HG03520 (cell line): ENCODE measurements around the gene DMBX1.

Experiments used
- ATAC-seq: cut with Tn5 transposase; IDR thresholded peaks from one replicate; pipeline ENCODE4 v1.9.1; 2021; ENCODE audit warnings: mild to moderate bottlenecking, moderate library complexity; ENCODE audit not compliant: unreplicated experiment

DMBX1 gene

GRCh38 chr1:46497020-46497419 is 7.4 kb downstream of the DMBX1 start:
- ATAC-seq, result no peak

- ATAC-seq, result no peak
Measured at GRCh38 chr1:46497665-46498064, 8.0 kb downstream of the DMBX1 start.

GRCh38 chr1:46501528-46501927 is 11.9 kb downstream of the DMBX1 start:
- no peak for ATAC-seq

DNA sequence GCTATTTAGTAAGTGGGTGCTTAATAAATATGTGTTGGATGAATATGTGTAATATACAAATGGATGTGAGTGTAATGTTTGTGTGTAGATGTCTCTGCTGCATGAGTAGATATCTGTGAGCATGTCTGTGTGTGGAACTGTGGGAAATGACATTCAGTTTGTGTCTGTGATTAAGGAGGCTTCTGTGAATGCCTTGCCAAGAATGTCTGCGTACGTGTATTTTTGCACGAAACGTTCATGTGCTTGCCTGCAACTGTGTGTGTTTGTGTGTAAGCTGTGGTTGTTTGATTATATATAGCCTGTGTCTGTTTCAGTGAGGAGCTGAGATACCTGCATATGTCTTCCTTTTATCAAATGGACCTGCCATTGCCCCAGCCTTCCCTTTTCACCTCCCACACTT is 13.8 kb downstream of the DMBX1 start:
- ATAC-seq, result no peak

DNA sequence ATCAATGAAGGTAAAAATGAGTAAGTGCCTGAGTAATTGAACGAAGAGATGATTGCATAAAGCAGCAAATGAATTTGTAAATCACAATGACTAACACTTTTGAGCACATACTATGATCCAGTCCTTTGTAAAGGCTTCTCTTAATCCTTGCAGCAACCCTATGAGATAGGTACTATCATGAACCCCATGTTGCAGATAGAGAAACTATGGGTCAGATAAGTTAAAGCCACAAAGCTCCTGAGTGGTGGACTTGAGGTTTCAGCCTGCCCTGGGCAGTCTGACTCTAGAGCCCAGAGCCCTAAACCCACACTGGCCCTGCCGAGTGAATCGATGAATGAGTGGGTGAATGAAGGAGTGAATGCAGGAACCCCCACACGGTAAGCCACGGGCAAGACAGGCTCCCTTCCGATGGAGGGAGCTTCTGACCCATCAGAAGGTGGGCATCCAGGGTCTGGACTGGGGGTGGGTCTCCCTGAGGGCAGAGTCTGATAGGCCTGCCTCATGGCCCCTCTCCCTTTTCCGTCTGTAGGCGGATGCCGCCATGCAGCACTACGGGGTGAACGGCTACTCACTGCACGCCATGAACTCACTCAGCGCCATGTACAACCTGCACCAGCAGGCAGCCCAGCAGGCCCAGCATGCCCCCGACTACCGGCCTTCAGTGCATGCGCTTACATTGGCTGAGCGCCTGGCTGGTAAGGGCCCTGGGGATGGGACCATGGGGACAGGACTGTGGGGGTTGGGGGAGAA is 17.0 kb downstream of the DMBX1 start:
- no peak for ATAC-seq

DNA sequence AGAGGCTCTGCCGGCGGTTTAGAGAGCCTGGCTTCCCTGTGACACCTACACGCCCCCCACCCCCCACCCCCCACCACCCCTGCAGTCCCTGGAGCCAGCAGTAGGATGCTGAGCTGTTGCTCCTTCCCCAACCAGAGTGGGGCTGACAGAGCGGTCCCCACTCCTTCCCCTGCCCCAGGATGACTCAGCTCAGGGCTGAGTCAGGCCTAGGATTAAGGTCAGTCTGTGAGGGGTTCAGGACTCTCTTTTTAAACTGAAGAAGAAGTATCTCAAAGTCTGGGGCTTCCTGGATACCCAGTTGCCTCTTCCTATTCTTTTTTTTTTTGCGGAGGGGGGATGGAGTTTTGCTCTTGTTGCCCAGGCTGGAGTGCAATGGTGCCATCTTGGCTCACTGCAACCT is 19.1 kb downstream of the DMBX1 start:
- ATAC-seq, result no peak

DNA sequence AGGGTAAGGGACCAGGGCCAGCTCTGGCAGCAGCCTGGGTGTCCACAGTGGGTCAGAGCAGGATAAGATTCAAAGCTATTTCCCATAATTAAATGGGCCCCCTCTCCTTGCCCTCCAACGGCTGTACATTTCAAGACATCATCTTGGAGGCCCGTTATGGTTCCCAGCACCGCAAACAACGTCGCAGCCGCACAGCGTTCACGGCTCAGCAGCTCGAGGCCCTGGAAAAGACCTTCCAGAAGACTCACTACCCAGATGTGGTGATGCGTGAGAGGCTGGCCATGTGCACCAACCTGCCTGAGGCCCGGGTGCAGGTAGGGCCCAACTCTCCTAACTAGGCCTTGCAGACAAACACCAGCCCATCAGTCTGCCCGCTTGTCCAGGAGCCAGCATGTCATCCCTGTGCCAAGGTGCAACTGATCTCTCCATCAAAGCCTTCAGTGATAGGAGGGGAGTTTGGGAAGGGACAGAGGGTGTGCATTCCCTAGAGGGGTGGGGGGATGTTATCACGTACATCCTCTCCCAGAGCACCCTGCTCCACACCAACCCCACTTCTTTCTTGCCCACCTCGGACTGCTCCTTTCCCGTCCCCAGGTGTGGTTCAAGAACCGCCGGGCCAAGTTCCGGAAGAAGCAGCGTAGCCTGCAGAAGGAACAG is 20.8 kb downstream of the DMBX1 start:
- ATAC-seq, result no peak

GRCh38 chr1:46510998-46511365 is 21.3 kb downstream of the DMBX1 start:
- no peak for ATAC-seq

DNA sequence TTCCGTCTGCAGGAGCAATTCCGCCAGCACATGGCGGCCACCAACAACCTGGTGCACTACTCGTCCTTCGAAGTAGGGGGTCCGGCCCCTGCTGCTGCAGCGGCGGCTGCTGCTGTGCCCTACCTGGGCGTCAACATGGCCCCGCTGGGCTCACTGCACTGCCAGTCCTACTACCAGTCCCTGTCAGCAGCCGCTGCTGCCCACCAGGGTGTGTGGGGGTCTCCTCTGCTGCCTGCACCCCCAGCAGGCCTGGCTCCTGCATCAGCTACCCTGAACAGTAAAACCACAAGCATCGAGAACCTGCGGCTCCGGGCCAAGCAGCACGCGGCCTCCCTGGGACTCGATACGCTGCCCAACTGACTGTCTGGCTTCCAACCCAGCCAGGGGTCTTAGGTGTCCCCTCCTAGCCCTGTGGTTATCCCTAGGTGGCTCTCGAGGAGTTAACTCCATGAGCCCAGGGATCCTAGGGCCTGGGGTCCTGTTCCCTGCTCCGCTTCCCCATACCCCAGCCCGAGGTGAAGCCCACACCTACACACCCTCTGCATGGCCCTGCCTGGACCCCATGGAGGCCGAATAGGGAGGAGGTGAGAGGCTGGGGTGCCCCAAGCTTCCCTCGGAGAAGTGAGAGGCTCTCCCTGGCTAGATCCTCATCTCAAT is 22.6 kb downstream of the DMBX1 start:
- no peak for ATAC-seq

DNA sequence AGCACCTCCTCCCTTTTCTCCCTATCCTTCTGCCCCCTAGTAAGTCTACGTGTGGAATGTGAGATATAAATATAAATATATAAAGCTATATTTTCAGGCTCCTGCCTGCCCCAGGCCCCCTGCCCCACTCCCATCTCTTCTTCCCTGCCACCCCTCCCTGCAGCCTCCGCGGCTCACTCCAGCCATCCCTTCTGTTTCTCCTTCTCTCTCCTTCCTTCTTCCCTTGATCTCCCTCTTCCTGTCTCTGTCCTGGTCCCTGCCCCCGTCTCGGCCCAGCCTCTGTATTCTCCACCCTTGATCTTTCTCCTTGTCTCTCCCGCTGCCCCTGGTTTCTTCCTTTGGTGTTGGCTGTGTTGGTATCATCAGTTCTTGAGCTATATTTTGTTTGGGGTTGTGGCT is 23.2 kb downstream of the DMBX1 start:
- no peak for ATAC-seq

GRCh38 chr1:46513536-46513935 is 23.9 kb downstream of the DMBX1 start:
- no peak for ATAC-seq

GRCh38 chr1:46515576-46515975 is 25.9 kb downstream of the DMBX1 start:
- ATAC-seq, result no peak

- no peak for ATAC-seq
Measured at GRCh38 chr1:46516200-46516950, 26.7 kb downstream of the DMBX1 start.

GRCh38 chr1:46517010-46517600 is 27.5 kb downstream of the DMBX1 start:
- no peak for ATAC-seq

- ATAC-seq, result no peak
Measured at GRCh38 chr1:46517932-46518498, 28.4 kb downstream of the DMBX1 start.

DNA sequence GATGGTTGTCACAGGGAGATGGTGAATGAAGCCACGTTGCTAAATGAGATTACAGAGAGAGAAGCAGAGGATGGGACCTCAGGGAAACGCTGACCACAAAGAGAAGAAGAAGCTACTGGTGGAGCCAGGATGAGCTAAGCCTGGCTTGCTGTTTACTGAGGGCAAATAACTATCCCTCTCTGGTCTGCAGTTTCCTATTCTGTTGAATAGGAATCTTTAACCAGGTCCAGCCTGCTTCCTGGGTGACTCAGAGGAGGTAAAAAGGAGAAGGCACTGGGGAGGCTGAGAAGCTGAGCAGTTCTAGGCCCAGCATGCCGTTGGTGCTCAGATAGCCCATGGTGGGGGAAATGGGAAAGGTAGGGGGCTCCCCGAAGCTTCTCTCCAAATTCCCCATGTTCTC is 29.6 kb downstream of the DMBX1 start:
- no peak for ATAC-seq

GRCh38 chr1:46520063-46520911 is 30.7 kb downstream of the DMBX1 start:
- no peak for ATAC-seq

GRCh38 chr1:46521414-46521813 is 31.8 kb downstream of the DMBX1 start:
- no peak for ATAC-seq

- ATAC-seq, result peak; percentile 73
Measured at GRCh38 chr1:46522184-46522968, 32.7 kb downstream of the DMBX1 start.
